Omental fat pad (tissue), 4 donors: ENCODE results near the gene SPRR2D. TPM values are rescaled to one million over a fixed set of nuclear protein-coding genes. Genes with fewer than 3 reads are reported as not detected.

ENCODE experiments used
- ATAC-seq: fragments of 150-250 bp; one replicate; pipeline ENCODE4 v1.9.1; 2016; ENCODE audit warnings: mild to moderate bottlenecking, moderate library complexity; ENCODE audit not compliant: low FRiP score
- DNase-seq: peaks from one replicate; pipeline ENCODE4 v3.0.0-alpha.2; 2019; ENCODE audit warnings: low spot score
- CTCF ChIP-seq, 3 donors: fragments of 450-650 bp; IDR thresholded peaks; one replicate each; pipeline ENCODE4 v1.5.1; 2016 to 2017; ENCODE audit warnings: antibody characterized with exemption in 3 of 3, mild to moderate bottlenecking in 3 of 3, moderate library complexity in 2 of 3
- total RNA-seq, 4 donors: library from RNA; depleted of rRNA; stranded (reverse); fragments of >200 nt; gene quantifications; one replicate each; pipeline ENCODE4 v1.1.0, GENCODE V29; 2016

The SPRR2D gene
- not detected for total RNA-seq

- DNase-seq (no peak), ATAC-seq (no peak)
- no peak for TF ChIP-seq CTCF (IDR thresholded peaks at IDR 0.05)
These were observed at the start of gene SPRR2D for GRCh38 chr1:153040950-153041631. TSS of gene SPRR2D (minus strand) at chr1:153041120. CDS start at chr1:153040346, 774 bp downstream.

GRCh38 chr1:153087652-153088051 lies 46.7 kb upstream of the SPRR2D start:
- DNase-seq (no peak), ATAC-seq (no peak)
- no peak for TF ChIP-seq CTCF (IDR thresholded peaks at IDR 0.05)

GRCh38 chr1:153081736-153082135 lies 40.8 kb upstream of the SPRR2D start:
- DNase-seq (no peak), ATAC-seq (no peak)
- TF ChIP-seq CTCF (IDR thresholded peaks at IDR 0.05), result no peak

- TF ChIP-seq CTCF (IDR thresholded peaks at IDR 0.05), result no peak
- ATAC-seq (no peak), DNase-seq (no peak)
These were observed 32.1 kb upstream of the SPRR2D start for GRCh38 chr1:153072806-153073726.

- no peak for TF ChIP-seq CTCF (IDR thresholded peaks at IDR 0.05)
- ATAC-seq (no peak), DNase-seq (no peak)
These were observed 30.6 kb upstream of the SPRR2D start, which contains the start of gene SPRR2B for GRCh38 chr1:153071511-153071910. TSS of gene SPRR2B (minus strand) at chr1:153071611. CDS start at chr1:153070839, 772 bp downstream.

GRCh38 chr1:153070243-153070642 lies 29.3 kb upstream of the SPRR2D start:
- DNase-seq (no peak), ATAC-seq (no peak)
- TF ChIP-seq CTCF (IDR thresholded peaks at IDR 0.05), result no peak
